Kidney (tissue), 14 donors: Measurements from ENCODE around the gene ARL5C. TPM values are rescaled to one million over a fixed set of nuclear protein-coding genes. Genes with fewer than 3 reads are reported as not detected.

Experiments
- DNase-seq, 5 donors: peaks; one replicate each; pipeline ENCODE4 v3.0.0-alpha.2; 2013 to 2020
- FAIRE-seq: peaks from 2 replicates; lab custom pipeline; 2012; peaks lifted over from hg19 to GRCh38; lab: Jason Lieb, UNC
- H3K27ac ChIP-seq, 2 donors: one replicate each; pipeline ENCODE4 v1.7.0; 2013; ENCODE audit warnings: low read depth in 2 of 2, low read length in 2 of 2, inconsistent platforms in 1 of 2
- H3K27me3 ChIP-seq: one replicate; pipeline ENCODE4 v1.7.1; 2013; ENCODE audit warnings: low read length, inconsistent platforms; ENCODE audit not compliant: control insufficient read depth, insufficient read depth
- H3K36me3 ChIP-seq, 3 donors: one replicate each; pipeline versions ENCODE4 v1.7.0 to v1.7.1; 2013; ENCODE audit warnings: low read length in 3 of 3, control low read depth in 1 of 3, inconsistent platforms in 1 of 3; ENCODE audit not compliant: insufficient read depth in 3 of 3, control insufficient read depth in 2 of 3
- H3K4me1 ChIP-seq, 3 donors: one replicate each; pipeline versions ENCODE4 v1.7.0 to v1.7.1; 2013; ENCODE audit warnings: low read length in 3 of 3, inconsistent platforms in 1 of 3, low read depth in 1 of 3; ENCODE audit not compliant: control insufficient read depth in 2 of 3, insufficient read depth in 2 of 3
- H3K4me3 ChIP-seq, 3 donors: one replicate each; pipeline versions ENCODE4 v1.7.0 to v1.8.1; 2013; ENCODE audit warnings: low read length in 3 of 3, control low read depth in 1 of 3, inconsistent platforms in 1 of 3
- H3K9ac ChIP-seq, 3 donors: one replicate each; pipeline versions ENCODE4 v1.7.0 to v1.7.1; 2013; ENCODE audit warnings: low read length in 3 of 3, control low read depth in 1 of 3, inconsistent platforms in 1 of 3
- H3K9me3 ChIP-seq, 3 donors: one replicate each; pipeline versions ENCODE4 v1.7.0 to v1.7.1; 2013; ENCODE audit warnings: low read length in 3 of 3, control low read depth in 1 of 3, inconsistent platforms in 1 of 3; ENCODE audit not compliant: control insufficient read depth in 2 of 3, insufficient read depth in 1 of 3
- intact Hi-C: fragments of 100-400 bp; cut with DNase I; formaldehyde crosslinking; loops from one replicate; pipeline ENCODE4 v1.11.1; 2022
- polyA plus RNA-seq: library from polyadenylated mRNA; stranded (reverse); fragments of 350-450 nt; fragmentation: Illumina TruSeq; extraction: RNeasy Lipid Tissue Mini Kit (QIAGEN cat#74804); gene quantifications from one replicate; pipeline ENCODE4 v1.2.3, GENCODE V29; 2014; ENCODE audit warnings: low read depth, low replicate concordance; ENCODE audit not compliant: insufficient read depth
- total RNA-seq: library from RNA; stranded (reverse); fragmentation: NEBNext Ultra II Directional; extraction: Animal tissue kit (Norgen Biotek cat#: 25700); gene quantifications from one replicate; pipeline ENCODE4 v1.2.1, GENCODE V29; 2021
- TF ChIP-seq, protein P1 (sequence below): IDR thresholded peaks from 3 replicates; pipeline ENCODE4 v1.5.1; 2012; ENCODE audit warnings: mild to moderate bottlenecking, moderate library complexity, borderline replicate concordance; ENCODE audit not compliant: insufficient read depth; ENCODE audit errors: extremely low read depth
- donor health status: control.
- donor health status: control.
- donor health status: control.
- donor health status: control.
- donor health status: control.
- donor health status: DM: yes; HTN: yes; CAD: no.
- donor health status: Normal renal cell carcinoma (clear cell type).

ARL5C gene
- total and polyA plus RNA-seq, 2 donors from 2014 or later = not detected

DNA sequence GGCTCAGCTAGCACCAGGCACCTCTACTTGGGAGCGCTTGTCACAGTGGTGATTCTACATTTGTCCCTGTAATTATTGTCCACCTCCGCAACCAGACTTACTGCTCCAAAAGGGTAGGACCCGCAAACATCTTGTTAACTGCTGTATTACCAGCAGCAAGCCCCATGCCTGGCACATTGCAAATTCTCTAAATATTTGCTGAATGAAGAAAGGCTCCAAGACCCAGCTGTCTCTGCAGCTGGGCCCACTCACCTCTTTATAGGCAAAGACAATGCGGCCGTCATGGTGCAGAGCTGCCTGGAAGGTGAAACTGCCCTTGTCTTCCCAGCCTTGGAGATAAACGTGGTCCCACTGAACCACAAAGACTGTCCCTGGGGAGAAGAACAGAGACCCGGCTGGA is 58.8 kb downstream of the ARL5C start:
- no peaks in the 10 kb centered on the region for H3K27me3 ChIP-seq
- TF ChIP-seq, protein P1, sequence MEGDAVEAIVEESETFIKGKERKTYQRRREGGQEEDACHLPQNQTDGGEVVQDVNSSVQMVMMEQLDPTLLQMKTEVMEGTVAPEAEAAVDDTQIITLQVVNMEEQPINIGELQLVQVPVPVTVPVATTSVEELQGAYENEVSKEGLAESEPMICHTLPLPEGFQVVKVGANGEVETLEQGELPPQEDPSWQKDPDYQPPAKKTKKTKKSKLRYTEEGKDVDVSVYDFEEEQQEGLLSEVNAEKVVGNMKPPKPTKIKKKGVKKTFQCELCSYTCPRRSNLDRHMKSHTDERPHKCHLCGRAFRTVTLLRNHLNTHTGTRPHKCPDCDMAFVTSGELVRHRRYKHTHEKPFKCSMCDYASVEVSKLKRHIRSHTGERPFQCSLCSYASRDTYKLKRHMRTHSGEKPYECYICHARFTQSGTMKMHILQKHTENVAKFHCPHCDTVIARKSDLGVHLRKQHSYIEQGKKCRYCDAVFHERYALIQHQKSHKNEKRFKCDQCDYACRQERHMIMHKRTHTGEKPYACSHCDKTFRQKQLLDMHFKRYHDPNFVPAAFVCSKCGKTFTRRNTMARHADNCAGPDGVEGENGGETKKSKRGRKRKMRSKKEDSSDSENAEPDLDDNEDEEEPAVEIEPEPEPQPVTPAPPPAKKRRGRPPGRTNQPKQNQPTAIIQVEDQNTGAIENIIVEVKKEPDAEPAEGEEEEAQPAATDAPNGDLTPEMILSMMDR = no peak
- intact Hi-C loops = no loop called here
- H3K27ac ChIP-seq = no peak overlapping the region
- H3K9me3 ChIP-seq = no peaks in the 10 kb centered on the region
- H3K36me3 ChIP-seq = no peaks in the 10 kb centered on the region
- peaks cover 0 to 7% (median 0%) of the 10 kb centered on the region in 3 donors for H3K4me1 ChIP-seq
- H3K4me3 ChIP-seq = no peak overlapping the region
- FAIRE-seq (no peak), DNase-seq (no peak)
- H3K9ac ChIP-seq = no peak overlapping the region

Other genes starting within 250 kb of the ARL5C start
- not detected for gene FBXO47, start 198.8 kb downstream of the ARL5C start, total RNA-seq
- gene FBXO47, start 198.8 kb downstream of the ARL5C start, polyA plus RNA-seq = not detected
- gene PLXDC1, start 14.5 kb downstream of the ARL5C start, total RNA-seq = 11.1 TPM
- gene PLXDC1, start 14.5 kb downstream of the ARL5C start, polyA plus RNA-seq = 4.5 TPM
- 9.9 TPM for gene CACNB1, start 31.5 kb upstream of the ARL5C start, total RNA-seq
- 1.4 TPM for gene CACNB1, start 31.5 kb upstream of the ARL5C start, polyA plus RNA-seq
- gene RPL19, start 34.1 kb upstream of the ARL5C start, total RNA-seq = 1,460 TPM
- 2,512 TPM for gene RPL19, start 34.1 kb upstream of the ARL5C start, polyA plus RNA-seq
- gene STAC2, start 59.8 kb upstream of the ARL5C start, total RNA-seq = 15.3 TPM
- gene STAC2, start 59.8 kb upstream of the ARL5C start, polyA plus RNA-seq = 18.9 TPM
- 16.1 TPM for gene FBXL20, start 235.5 kb upstream of the ARL5C start, total RNA-seq
- 3.2 TPM for gene FBXL20, start 235.5 kb upstream of the ARL5C start, polyA plus RNA-seq